GM12873 (cell line): ENCODE results near the gene GAS5.

Experiments used
- CTCF ChIP-seq: IDR thresholded peaks from 2 replicates; pipeline ENCODE4 v1.5.1; 2012; ENCODE audit warnings: low read depth, mild to moderate bottlenecking, moderate library complexity, low read length, control low read depth; ENCODE audit not compliant: insufficient read depth; ENCODE audit errors: missing control alignments

The GAS5 gene

GRCh38 chr1:173867753-173868265, at the start of gene GAS5:
TSS of gene GAS5 (minus strand) at chr1:173867989.
- no peak for TF ChIP-seq CTCF

GRCh38 chr1:173917149-173917548, 49.4 kb upstream of the GAS5 start, which contains the start of gene SERPINC1:
TSS of gene SERPINC1 (minus strand) at chr1:173917327. CDS start at chr1:173917259, 68 bp downstream.
- TF ChIP-seq CTCF, result no peak

- TF ChIP-seq CTCF, result no peak
Measured at GRCh38 chr1:173916667-173917066, 48.9 kb upstream of the GAS5 start.

GRCh38 chr1:173915596-173915995, 47.8 kb upstream of the GAS5 start:
- no peak for TF ChIP-seq CTCF

- peak; percentile 83 for TF ChIP-seq CTCF
Measured at GRCh38 chr1:173914366-173914871, 46.6 kb upstream of the GAS5 start.

- TF ChIP-seq CTCF, result no peak
Measured at GRCh38 chr1:173913111-173913510, 45.3 kb upstream of the GAS5 start.

- no peak for TF ChIP-seq CTCF
Measured at GRCh38 chr1:173903827-173904531, 36.2 kb upstream of the GAS5 start.
